ENCODE measurements around the gene HCRTR1.

- TF ChIP-seq, protein P1, sequence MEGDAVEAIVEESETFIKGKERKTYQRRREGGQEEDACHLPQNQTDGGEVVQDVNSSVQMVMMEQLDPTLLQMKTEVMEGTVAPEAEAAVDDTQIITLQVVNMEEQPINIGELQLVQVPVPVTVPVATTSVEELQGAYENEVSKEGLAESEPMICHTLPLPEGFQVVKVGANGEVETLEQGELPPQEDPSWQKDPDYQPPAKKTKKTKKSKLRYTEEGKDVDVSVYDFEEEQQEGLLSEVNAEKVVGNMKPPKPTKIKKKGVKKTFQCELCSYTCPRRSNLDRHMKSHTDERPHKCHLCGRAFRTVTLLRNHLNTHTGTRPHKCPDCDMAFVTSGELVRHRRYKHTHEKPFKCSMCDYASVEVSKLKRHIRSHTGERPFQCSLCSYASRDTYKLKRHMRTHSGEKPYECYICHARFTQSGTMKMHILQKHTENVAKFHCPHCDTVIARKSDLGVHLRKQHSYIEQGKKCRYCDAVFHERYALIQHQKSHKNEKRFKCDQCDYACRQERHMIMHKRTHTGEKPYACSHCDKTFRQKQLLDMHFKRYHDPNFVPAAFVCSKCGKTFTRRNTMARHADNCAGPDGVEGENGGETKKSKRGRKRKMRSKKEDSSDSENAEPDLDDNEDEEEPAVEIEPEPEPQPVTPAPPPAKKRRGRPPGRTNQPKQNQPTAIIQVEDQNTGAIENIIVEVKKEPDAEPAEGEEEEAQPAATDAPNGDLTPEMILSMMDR (IDR thresholded peaks at IDR 0.05): peak in 1 of 3 donors; percentile 20
- no peak for TF ChIP-seq POLR2A (IDR thresholded peaks at IDR 0.05)
Observed at GRCh38 chr1:31647106-31647505, 29.6 kb downstream of the HCRTR1 start.
